GM23338 (cell line): ENCODE results near the gene ONECUT1. TPM values are rescaled to one million over a fixed set of nuclear protein-coding genes. Genes with fewer than 3 reads are reported as not detected.

Source experiments
- ATAC-seq: fragments of 200-7000 bp; cut with Tn5 transposase; 3 replicates; pipeline ENCODE4 v1.9.1; 2020
- DNase-seq: peaks from one replicate; pipeline ENCODE4 v3.0.0-alpha.2; 2015; ENCODE audit warnings: low spot score
- H2AFZ ChIP-seq: fragments of 200-600 bp; sonication (generic); 2 replicates; pipeline ENCODE4 v1.8.0; 2016; ENCODE audit warnings: antibody characterized with exemption, mild to moderate bottlenecking, moderate library complexity
- H3F3A ChIP-seq: fragments of 200-600 bp; sonication (generic); replicated peaks from 2 replicates; pipeline ENCODE4 v1.8.0; 2017; ENCODE audit warnings: antibody characterized with exemption, mixed run types, low read depth
- H3K27ac ChIP-seq: fragments of 200-600 bp; sonication (generic); 2 replicates; pipeline ENCODE4 v1.6.1; 2016; ENCODE audit warnings: low read depth
- H3K27me3 ChIP-seq: fragments of 200-600 bp; sonication (generic); 2 replicates; pipeline ENCODE4 v1.8.0; 2016; ENCODE audit warnings: mild to moderate bottlenecking, mixed run types, moderate library complexity; ENCODE audit not compliant: insufficient read depth
- H3K36me3 ChIP-seq: fragments of 200-600 bp; sonication (generic); 2 replicates; pipeline ENCODE4 v1.8.0; 2016; ENCODE audit warnings: mild to moderate bottlenecking; ENCODE audit not compliant: insufficient read depth
- H3K4me1 ChIP-seq: fragments of 200-600 bp; sonication (generic); 2 replicates; pipeline ENCODE4 v1.8.0; 2016; ENCODE audit warnings: mild to moderate bottlenecking, moderate library complexity; ENCODE audit not compliant: insufficient read depth
- H3K4me2 ChIP-seq: fragments of 200-600 bp; sonication (generic); 2 replicates; pipeline ENCODE4 v1.7.1; 2017; ENCODE audit warnings: mixed run types
- H3K4me3 ChIP-seq: fragments of 200-600 bp; sonication (generic); 2 replicates; pipeline ENCODE4 v1.6.1; 2016; ENCODE audit warnings: mixed run types
- H3K79me2 ChIP-seq: fragments of 200-600 bp; sonication (generic); replicated peaks from 2 replicates; pipeline ENCODE4 v1.8.0; 2017; ENCODE audit warnings: mild to moderate bottlenecking; ENCODE audit not compliant: insufficient read depth
- H3K9me2 ChIP-seq: fragments of 200-600 bp; sonication (generic); 2 replicates; pipeline ENCODE4 v1.8.0; 2017; ENCODE audit not compliant: insufficient read depth
- H4K20me1 ChIP-seq: fragments of 200-600 bp; sonication (generic); replicated peaks from 2 replicates; pipeline ENCODE4 v1.8.0; 2017; ENCODE audit warnings: mild to moderate bottlenecking; ENCODE audit not compliant: insufficient read depth
- H3K27ac Mint-ChIP-seq: 2 replicates; pipeline ENCODE4 v1.8.0; 2020; ENCODE audit warnings: inconsistent platforms, mild to moderate bottlenecking, moderate library complexity, mixed read lengths
- H3K27me3 Mint-ChIP-seq: 3 replicates; pipeline ENCODE4 v1.8.0; 2022; ENCODE audit warnings: low read depth, mild to moderate bottlenecking, moderate library complexity, mixed read lengths, inconsistent platforms; ENCODE audit not compliant: insufficient read depth, poor library complexity
- H3K36me3 Mint-ChIP-seq: 3 replicates; pipeline ENCODE4 v1.8.0; 2021; ENCODE audit warnings: low read depth, mild to moderate bottlenecking, inconsistent platforms, moderate library complexity, mixed read lengths
- H3K4me1 Mint-ChIP-seq: 3 replicates; pipeline ENCODE4 v1.8.0; 2020; ENCODE audit warnings: mild to moderate bottlenecking, inconsistent platforms, mixed read lengths
- H3K4me3 Mint-ChIP-seq: 3 replicates; pipeline ENCODE4 v1.8.0; 2021; ENCODE audit warnings: moderate library complexity, mild to moderate bottlenecking, inconsistent platforms, mixed read lengths
- H3K9me3 Mint-ChIP-seq: 3 replicates; pipeline ENCODE4 v1.8.0; 2020; ENCODE audit warnings: moderate library complexity, mild to moderate bottlenecking, inconsistent platforms, mixed read lengths
- EZH2phosphoT487 ChIP-seq: fragments of 200-600 bp; sonication (generic); IDR thresholded peaks from one replicate; pipeline ENCODE4 v1.8.1; 2018; ENCODE audit warnings: antibody characterized with exemption; ENCODE audit not compliant: unreplicated experiment
- JUNB ChIP-seq: IDR thresholded peaks from one replicate; pipeline ENCODE4 v1.6.1; 2016; ENCODE audit warnings: antibody characterized with exemption; ENCODE audit not compliant: unreplicated experiment
- NANOG ChIP-seq: IDR thresholded peaks from 2 replicates; pipeline ENCODE4 v1.6.1; 2016; ENCODE audit warnings: antibody characterized with exemption, borderline replicate concordance
- ZNF114 ChIP-seq: fragments of 250-450 bp; sonication (Bioruptor Pico); IDR thresholded peaks from 2 replicates; pipeline ENCODE4 v1.5.0; 2020; ENCODE audit warnings: mild to moderate bottlenecking, moderate library complexity
- ZNF462 ChIP-seq: fragments of 250-450 bp; sonication (Bioruptor Pico); IDR thresholded peaks from 2 replicates; pipeline ENCODE4 v1.5.0; 2020; ENCODE audit warnings: mild to moderate bottlenecking, moderate library complexity
- polyA plus RNA-seq: library from polyadenylated mRNA; unstranded; fragments of >200 nt; fragmentation: Nextera tagmentation; extraction: Ambion mirVana; gene quantifications from 2 replicates; pipeline ENCODE4 v1.2.1, GENCODE V29; 2016
- total RNA-seq: library from RNA; depleted of rRNA; stranded (reverse); fragments of >200 nt; shearing (Covaris generic); gene quantifications from 2 replicates; pipeline ENCODE4 v1.2.3, GENCODE V29; 2014

The ONECUT1 gene
- total and polyA plus RNA-seq, 2 experiments from 2014 or later = 4.3 to 9.4 TPM

GRCh38 chr15:52715411-52715810, 74.7 kb downstream of the ONECUT1 start (continued):
- TF ChIP-seq ZNF462 (CRISPR knock-in tag) (no peak), NANOG (no peak), JUNB (no peak)

GRCh38 chr15:52714968-52715367, 75.2 kb downstream of the ONECUT1 start:
- Histone ChIP-seq H3K4me1 (no peaks in the 10 kb centered on the region), H3K79me2 (no peaks in the 10 kb centered on the region), H3K27ac (no peak overlapping the region), H3K27me3 (no peaks in the 10 kb centered on the region), H3K36me3 (no peaks in the 10 kb centered on the region), H3K4me2 (no peak overlapping the region), H3K9me2 (no peaks in the 10 kb centered on the region), H3F3A (no peaks in the 10 kb centered on the region), H2AFZ (no peak overlapping the region), H4K20me1 (no peaks in the 10 kb centered on the region), H3K4me3 (no peak overlapping the region)
- DNase-seq (no peak), ATAC-seq (no peak)
- Mint-ChIP-seq H3K9me3 (no peaks in the 10 kb centered on the region), H3K27ac (no peak overlapping the region), H3K4me3 (no peak overlapping the region), H3K27me3 (peaks cover 2% of the 10 kb centered on the region), H3K4me1 (peaks cover 15% of the 10 kb centered on the region), H3K36me3 (no peaks in the 10 kb centered on the region)
- no peak for TF ChIP-seq ZNF462 (CRISPR knock-in tag)
- TF ChIP-seq NANOG = no peak
- TF ChIP-seq JUNB = no peak
- TF ChIP-seq ZNF114 (CRISPR knock-in tag) = no peak
- TF ChIP-seq EZH2phosphoT487 = no peak
